GM21423 (cell line): ENCODE measurements around the gene GCGR.
"Not testable (repeated sequence)": the region's sequence is repeated elsewhere in the genome, so short reads cannot be mapped to it uniquely, and the experiment has no call there.

Experiments
- ATAC-seq: cut with Tn5 transposase; IDR thresholded peaks from one replicate; pipeline ENCODE4 v1.9.1; 2021; ENCODE audit warnings: mild to moderate bottlenecking, moderate library complexity; ENCODE audit not compliant: unreplicated experiment

The GCGR gene

GRCh38 chr17:81831957-81832607 lies 28.1 kb downstream of the GCGR start:
- ATAC-seq = peak; percentile 4

- peak; percentile 66 for ATAC-seq
Measured at GRCh38 chr17:81832608-81833159, 28.7 kb downstream of the GCGR start.

GRCh38 chr17:81833160-81833920 lies 29.4 kb downstream of the GCGR start, which contains the start of gene MCRIP1:
MCRIP1 (minus strand) TSS chr17:81833291; CDS start chr17:81824506, 8,785 bp downstream.
- ATAC-seq = peak; percentile 70

- no peak for ATAC-seq
Measured at GRCh38 chr17:81833921-81834830, 30.2 kb downstream of the GCGR start.

- no peak for ATAC-seq
Measured at GRCh38 chr17:81834831-81835267, 30.9 kb downstream of the GCGR start, which contains the start of gene PPP1R27. PPP1R27 (minus strand) TSS chr17:81835050; CDS start chr17:81834953, 97 bp downstream.

DNA sequence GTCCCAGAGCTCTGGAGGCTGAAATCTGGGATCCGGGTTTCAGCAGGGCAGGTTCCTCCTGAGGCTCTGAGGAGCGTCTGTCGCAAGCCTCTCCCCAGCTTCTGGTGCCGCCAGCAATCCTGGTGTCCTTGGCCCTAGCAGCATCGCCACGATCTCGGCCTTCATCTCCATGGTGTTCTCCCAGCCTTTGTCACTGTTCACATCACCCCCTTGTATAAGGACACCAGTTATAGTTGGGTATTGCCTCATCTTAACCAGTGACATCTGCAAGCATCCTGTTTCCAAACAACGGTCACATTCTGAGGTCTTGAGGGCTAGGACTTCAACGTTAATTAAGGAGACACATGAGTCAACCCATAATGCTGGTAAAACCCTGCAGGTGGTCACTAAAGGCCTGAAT lies 33.7 kb downstream of the GCGR start:
- no peak for ATAC-seq

GRCh38 chr17:81838753-81839255 lies 34.9 kb downstream of the GCGR start:
- ATAC-seq = no peak

DNA sequence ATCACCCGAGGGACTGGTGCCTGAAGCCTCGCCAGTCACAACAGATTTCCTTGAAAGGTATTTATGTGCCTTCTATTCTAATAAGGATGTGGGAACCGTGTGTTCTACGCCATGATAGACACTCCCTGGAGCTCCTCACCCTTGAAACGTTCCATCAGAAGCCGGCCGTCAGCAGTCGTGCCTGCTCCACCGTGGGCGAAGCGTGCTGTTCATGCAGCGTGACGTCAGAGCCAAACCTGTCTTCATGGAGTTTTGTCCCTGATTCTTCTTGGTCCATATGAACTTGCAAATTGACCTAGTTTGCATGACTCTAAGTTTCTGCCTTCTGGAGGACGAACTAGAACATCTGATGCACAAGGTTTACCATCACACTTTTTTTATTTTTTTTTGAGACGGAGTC lies 35.4 kb downstream of the GCGR start:
- ATAC-seq = no peak

DNA sequence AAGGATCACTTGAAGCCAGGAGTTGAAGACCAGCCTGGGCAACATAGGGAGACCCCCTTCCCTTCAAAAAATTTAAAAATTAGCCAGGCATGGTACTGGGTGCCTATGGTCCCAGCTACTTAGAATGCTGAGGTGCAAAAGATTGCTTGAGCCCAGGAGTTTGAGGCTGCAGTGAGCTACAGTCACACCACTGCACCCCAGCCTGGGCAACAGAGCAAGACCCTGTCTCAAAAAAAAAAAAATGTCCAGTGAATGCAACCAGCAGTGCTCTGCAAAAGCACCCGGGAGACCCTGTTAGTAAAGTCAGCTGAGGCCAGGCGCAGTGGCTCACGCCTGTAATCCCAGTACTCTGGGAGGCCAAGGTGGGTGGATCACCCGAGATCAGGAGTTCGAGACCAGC lies 36.1 kb downstream of the GCGR start:
- not testable (repeated sequence) for ATAC-seq

- ATAC-seq = no peak
Measured at GRCh38 chr17:81840826-81841778, 37.2 kb downstream of the GCGR start.

DNA sequence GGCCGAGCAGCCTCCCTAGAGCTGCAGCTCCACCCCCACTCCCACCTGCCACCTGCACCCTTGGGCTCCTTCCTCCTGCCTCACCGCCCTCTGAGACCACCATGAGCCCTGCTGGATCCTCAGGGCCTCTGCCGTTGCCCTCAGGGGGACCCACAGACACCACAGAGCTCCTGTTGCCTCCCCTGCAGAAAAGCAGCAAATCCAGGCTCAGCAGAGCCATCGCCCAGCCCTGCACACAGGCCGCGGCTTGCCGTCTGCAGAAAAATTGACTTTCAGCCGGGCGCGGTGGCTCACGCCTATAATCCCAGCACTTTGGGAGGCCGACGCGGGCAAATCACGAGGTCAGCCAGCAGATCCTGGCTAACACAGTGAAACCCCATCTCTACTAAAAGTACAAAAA lies 37.9 kb downstream of the GCGR start:
- no peak for ATAC-seq

DNA sequence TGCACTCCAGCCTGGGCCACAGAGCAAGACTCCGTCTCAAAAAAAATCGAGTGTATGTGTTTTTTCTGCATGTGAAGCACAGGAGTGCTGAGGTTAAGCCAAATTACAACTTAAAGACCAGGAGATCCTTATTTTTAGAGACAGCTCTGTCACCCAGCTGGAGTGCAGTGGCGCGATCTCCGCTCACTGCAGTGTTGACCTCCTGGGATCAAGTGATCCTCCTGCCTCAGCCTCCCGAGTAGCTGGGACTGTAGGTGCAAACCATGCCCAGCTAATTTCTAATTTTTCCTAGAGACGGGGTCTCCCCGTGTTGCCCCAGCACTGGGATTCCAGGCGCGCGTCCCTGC lies 38.4 kb downstream of the GCGR start:
- no peak for ATAC-seq

DNA sequence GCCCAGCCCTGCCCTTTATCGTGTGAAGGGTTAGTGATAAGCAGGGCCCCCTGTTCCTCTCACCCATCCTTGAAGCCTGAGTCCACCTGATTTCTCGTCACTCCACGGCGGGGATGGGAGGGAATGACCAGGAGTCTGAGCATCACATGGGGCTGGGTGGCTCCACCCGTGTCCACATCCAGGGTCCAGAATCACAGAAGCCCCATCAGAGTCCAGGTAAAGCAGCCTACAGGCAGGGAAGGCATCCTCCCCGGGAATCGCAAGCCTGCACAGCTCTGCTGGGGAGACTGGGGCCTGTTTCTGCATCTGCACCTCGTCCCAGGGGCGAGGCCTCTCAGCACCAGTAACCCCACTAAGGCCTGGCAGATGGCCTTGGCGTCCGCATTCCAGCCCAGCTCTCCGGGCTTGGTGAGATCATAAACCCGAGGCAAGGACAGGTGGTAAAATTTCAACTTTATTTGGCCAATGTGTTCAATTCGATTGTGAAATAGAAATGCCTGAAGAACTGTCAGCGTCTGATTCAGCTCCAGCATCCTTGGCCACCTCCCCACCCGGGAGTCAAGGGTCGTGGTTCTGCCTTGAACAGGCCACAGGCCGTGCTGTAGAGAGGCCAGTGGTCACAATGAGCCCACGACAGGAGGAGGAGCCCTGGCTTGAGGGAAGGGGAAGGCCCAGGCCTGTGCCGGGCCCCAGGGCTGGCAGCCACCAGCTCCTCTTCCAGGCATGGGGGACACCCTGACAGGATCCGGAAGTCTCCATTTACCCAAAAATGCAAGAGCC lies 39.0 kb downstream of the GCGR start:
- ATAC-seq = no peak

DNA sequence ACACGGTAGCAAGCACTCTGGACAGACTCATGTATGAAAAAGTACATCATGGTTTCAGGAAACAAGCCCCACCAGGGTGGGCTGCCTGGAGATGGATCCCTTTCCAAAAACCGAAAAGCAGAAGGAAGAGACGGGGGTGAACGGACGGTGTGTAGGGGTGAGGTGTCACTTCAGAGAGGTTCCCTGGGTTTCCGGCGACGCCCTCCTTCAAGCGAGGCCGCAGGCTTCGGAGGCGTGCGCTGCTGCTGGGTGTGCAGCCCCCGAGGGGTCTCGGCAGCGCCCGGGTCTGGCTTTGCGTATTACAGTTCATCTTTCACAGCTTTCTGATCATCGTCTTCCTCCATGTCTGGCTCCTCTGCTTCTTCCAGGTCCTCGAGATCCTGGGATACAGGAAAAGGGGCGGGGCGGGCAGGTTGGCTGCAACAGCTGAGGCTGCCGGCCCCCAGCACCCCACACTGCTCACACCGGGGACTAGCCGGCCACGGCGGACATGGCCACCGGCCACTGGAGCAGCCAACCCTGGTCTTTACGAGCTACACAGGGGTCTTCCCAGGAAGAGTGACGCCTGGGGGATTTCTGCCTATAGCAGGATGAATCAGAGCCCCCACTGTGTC lies 39.9 kb downstream of the GCGR start:
- ATAC-seq = no peak

- ATAC-seq = no peak
Measured at GRCh38 chr17:81844327-81844851, 40.4 kb downstream of the GCGR start.

- no peak for ATAC-seq
Measured at GRCh38 chr17:81844887-81845286, 40.9 kb downstream of the GCGR start.

GRCh38 chr17:81845361-81845760 lies 41.4 kb downstream of the GCGR start:
- no peak for ATAC-seq
